BLaER1 (cell line): ENCODE data around the gene HDLBP.

ENCODE experiments used
- H3K27ac ChIP-seq: shearing (Covaris generic); formaldehyde crosslinking; 2 replicates; pipeline ENCODE4 v1.8.1; 2022
- H3K27me3 ChIP-seq: shearing (Covaris generic); formaldehyde crosslinking; 2 replicates; pipeline ENCODE4 v1.8.1; 2022
- H3K36me3 ChIP-seq: shearing (Covaris generic); formaldehyde crosslinking; 2 replicates; pipeline ENCODE4 v1.8.1; 2022
- H3K4me1 ChIP-seq: shearing (Covaris generic); formaldehyde crosslinking; 2 replicates; pipeline ENCODE4 v1.8.1; 2022
- H3K4me2 ChIP-seq: shearing (Covaris generic); formaldehyde crosslinking; 2 replicates; pipeline ENCODE4 v1.8.1; 2022
- H3K4me3 ChIP-seq: shearing (Covaris generic); formaldehyde crosslinking; 2 replicates; pipeline ENCODE4 v1.8.1; 2022
- H3K9ac ChIP-seq: shearing (Covaris generic); formaldehyde crosslinking; 2 replicates; pipeline ENCODE4 v1.8.1; 2022
- H3K9me3 ChIP-seq: shearing (Covaris generic); formaldehyde crosslinking; 2 replicates; pipeline ENCODE4 v1.8.1; 2022
- H4K20me1 ChIP-seq: shearing (Covaris generic); formaldehyde crosslinking; 2 replicates; pipeline ENCODE4 v1.8.1; 2022
- Cebpa-rat ChIP-seq: shearing (Covaris generic); IDR thresholded peaks from 2 replicates; pipeline ENCODE4 v1.8.1; 2022

The HDLBP gene

GRCh38 chr2:241232736-241233575 is 82.5 kb downstream of the HDLBP start:
- Histone ChIP-seq H3K4me2 (no peak overlapping the region), H3K27ac (no peak overlapping the region), H3K4me3 (no peak overlapping the region), H3K27me3 (no peaks in the 10 kb centered on the region), H4K20me1 (peaks cover 55% of the 10 kb centered on the region), H3K9me3 (no peaks in the 10 kb centered on the region), H3K36me3 (peaks cover 99% of the 10 kb centered on the region), H3K4me1 (no peaks in the 10 kb centered on the region), H3K9ac (no peak overlapping the region)
- TF ChIP-seq Cebpa-rat = no peak

GRCh38 chr2:241230435-241230834 is 85.0 kb downstream of the HDLBP start:
- Histone ChIP-seq H3K27me3 (no peaks in the 10 kb centered on the region), H3K9me3 (no peaks in the 10 kb centered on the region), H3K4me2 (no peak overlapping the region), H4K20me1 (peaks cover 68% of the 10 kb centered on the region), H3K36me3 (peaks cover 99% of the 10 kb centered on the region), H3K4me1 (no peaks in the 10 kb centered on the region), H3K4me3 (no peak overlapping the region), H3K9ac (no peak overlapping the region), H3K27ac (no peak overlapping the region)
- TF ChIP-seq Cebpa-rat = no peak

GRCh38 chr2:241229563-241230401 is 85.7 kb downstream of the HDLBP start:
- H3K4me1 ChIP-seq = no peaks in the 10 kb centered on the region
- TF ChIP-seq Cebpa-rat = no peak
- no peak overlapping the region for H3K4me3 ChIP-seq
- H4K20me1 ChIP-seq = peaks cover 65% of the 10 kb centered on the region
- peaks cover 98% of the 10 kb centered on the region for H3K36me3 ChIP-seq
- no peak overlapping the region for H3K9ac ChIP-seq
- H3K27ac ChIP-seq = no peak overlapping the region
- H3K9me3 ChIP-seq = no peaks in the 10 kb centered on the region
- no peak overlapping the region for H3K4me2 ChIP-seq
- no peaks in the 10 kb centered on the region for H3K27me3 ChIP-seq

- Histone ChIP-seq H3K36me3 (peaks cover 90% of the 10 kb centered on the region), H3K9ac (no peak overlapping the region), H3K4me2 (no peak overlapping the region), H3K4me1 (peaks cover 6% of the 10 kb centered on the region), H3K4me3 (no peak overlapping the region), H3K27ac (no peak overlapping the region), H4K20me1 (peaks cover 58% of the 10 kb centered on the region), H3K27me3 (no peaks in the 10 kb centered on the region), H3K9me3 (no peaks in the 10 kb centered on the region)
- no peak for TF ChIP-seq Cebpa-rat
These were observed 86.5 kb downstream of the HDLBP start for GRCh38 chr2:241228860-241229516.

GRCh38 chr2:241228081-241228859 is 87.2 kb downstream of the HDLBP start:
- Histone ChIP-seq H3K36me3 (peaks cover 82% of the 10 kb centered on the region), H3K4me1 (peaks cover 13% of the 10 kb centered on the region), H3K9me3 (no peaks in the 10 kb centered on the region), H3K4me3 (no peak overlapping the region), H3K9ac (no peak overlapping the region), H3K27me3 (no peaks in the 10 kb centered on the region), H3K27ac (no peak overlapping the region), H3K4me2 (no peak overlapping the region), H4K20me1 (peaks cover 53% of the 10 kb centered on the region)
- TF ChIP-seq Cebpa-rat = no peak

- no peak overlapping the region for H3K27ac ChIP-seq
- H3K9ac ChIP-seq = no peak overlapping the region
- H3K9me3 ChIP-seq = no peaks in the 10 kb centered on the region
- H3K36me3 ChIP-seq = peaks cover 76% of the 10 kb centered on the region
- H3K4me3 ChIP-seq = no peak overlapping the region
- no peak for TF ChIP-seq Cebpa-rat
- no peaks in the 10 kb centered on the region for H3K27me3 ChIP-seq
- peaks cover 18% of the 10 kb centered on the region for H3K4me1 ChIP-seq
- peaks cover 46% of the 10 kb centered on the region for H4K20me1 ChIP-seq
- no peak overlapping the region for H3K4me2 ChIP-seq
These were observed 87.9 kb downstream of the HDLBP start for GRCh38 chr2:241227594-241227993.

GRCh38 chr2:241226723-241227572 is 88.5 kb downstream of the HDLBP start:
- Histone ChIP-seq H3K4me2 (no peak overlapping the region), H4K20me1 (peaks cover 40% of the 10 kb centered on the region), H3K9ac (no peak overlapping the region), H3K27me3 (no peaks in the 10 kb centered on the region), H3K27ac (no peak overlapping the region), H3K4me3 (no peak overlapping the region), H3K4me1 (peaks cover 18% of the 10 kb centered on the region), H3K9me3 (no peaks in the 10 kb centered on the region), H3K36me3 (peaks cover 69% of the 10 kb centered on the region)
- TF ChIP-seq Cebpa-rat = no peak

GRCh38 chr2:241225983-241226382 is 89.5 kb downstream of the HDLBP start:
- H3K36me3 ChIP-seq = peaks cover 60% of the 10 kb centered on the region
- H3K27ac ChIP-seq = no peak overlapping the region
- H3K4me3 ChIP-seq = no peak overlapping the region
- TF ChIP-seq Cebpa-rat = no peak
- H4K20me1 ChIP-seq = peaks cover 32% of the 10 kb centered on the region
- H3K9ac ChIP-seq = no peak overlapping the region
- H3K27me3 ChIP-seq = no peaks in the 10 kb centered on the region
- no peaks in the 10 kb centered on the region for H3K9me3 ChIP-seq
- no peak overlapping the region for H3K4me2 ChIP-seq
- H3K4me1 ChIP-seq = peaks cover 18% of the 10 kb centered on the region
